ENCODE results near the gene MBNL1.

The MBNL1 gene

DNA sequence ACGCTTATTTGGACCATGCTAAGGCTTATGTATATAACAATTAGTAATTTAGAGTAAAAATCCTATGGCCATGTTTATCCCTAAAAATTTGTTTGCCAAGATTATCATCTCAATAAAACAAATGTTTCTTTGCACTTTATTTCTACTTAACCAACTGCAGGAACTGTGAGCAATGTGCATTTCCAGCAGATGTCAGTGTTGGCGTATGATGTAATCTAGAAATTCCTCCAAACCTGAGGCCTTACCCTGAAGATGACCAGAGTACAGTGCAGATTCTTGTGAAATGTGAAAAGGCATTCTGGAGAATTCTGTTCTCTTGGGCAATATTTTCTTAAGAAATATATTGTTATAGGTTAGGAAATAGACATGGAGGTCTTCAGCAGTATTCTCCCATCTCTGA lies 205.9 kb downstream of the MBNL1 start:
- Histone ChIP-seq H3K27ac (ENCODE audit: low read depth, low read length) (no peak overlapping the region), H3K4me3 (ENCODE audit: low read depth in 1 of 2, low read length in 2 of 2) (no peak overlapping the region), H3K9ac (ENCODE audit: low read depth in 1 of 2, low read length in 2 of 2) (no peak overlapping the region), H3K27me3 (ENCODE audit: control insufficient read depth in 1 of 2, insufficient read depth in 2 of 2, low read length in 2 of 2) (no peaks in the 10 kb centered on the region), H3K9me3 (ENCODE audit: control insufficient read depth in 1 of 2, low read length in 2 of 2) (peaks cover 3 to 8% of the 10 kb centered on the region in 2 donors), H3K36me3 (ENCODE audit: control insufficient read depth in 1 of 2, insufficient read depth in 2 of 2, low read length in 2 of 2) (no peaks in the 10 kb centered on the region), H3K4me1 (ENCODE audit: control insufficient read depth in 1 of 2, insufficient read depth in 2 of 2, low read length in 2 of 2) (no peaks in the 10 kb centered on the region)

DNA sequence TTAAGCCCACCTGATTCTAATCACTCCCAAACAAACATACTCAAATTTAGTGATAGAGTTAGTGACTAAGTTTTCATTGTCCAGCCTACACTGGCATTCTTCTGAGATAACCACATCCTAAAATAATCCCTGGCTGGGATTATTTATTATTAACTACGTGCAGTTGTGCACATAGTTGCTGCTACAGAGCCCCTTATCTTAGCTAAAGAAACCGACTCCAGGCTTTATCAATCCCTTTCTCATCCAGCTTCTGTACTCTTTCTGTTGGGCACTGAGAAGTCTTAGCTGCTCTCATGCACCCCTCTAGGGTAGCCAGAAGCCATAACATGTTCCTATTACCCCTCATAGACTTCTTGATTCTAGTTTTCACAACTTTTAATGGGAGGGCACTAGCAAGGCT lies 208.7 kb downstream of the MBNL1 start:
- H3K4me1 ChIP-seq (ENCODE audit: control insufficient read depth in 1 of 2, insufficient read depth in 2 of 2, low read length in 2 of 2) = no peaks in the 10 kb centered on the region
- H3K4me3 ChIP-seq (ENCODE audit: low read depth in 1 of 2, low read length in 2 of 2) = no peak overlapping the region
- no peak overlapping the region for H3K27ac ChIP-seq (ENCODE audit: low read depth, low read length)
- no peaks in the 10 kb centered on the region for H3K36me3 ChIP-seq (ENCODE audit: control insufficient read depth in 1 of 2, insufficient read depth in 2 of 2, low read length in 2 of 2)
- H3K27me3 ChIP-seq (ENCODE audit: control insufficient read depth in 1 of 2, insufficient read depth in 2 of 2, low read length in 2 of 2) = no peaks in the 10 kb centered on the region
- no peak overlapping the region for H3K9ac ChIP-seq (ENCODE audit: low read depth in 1 of 2, low read length in 2 of 2)
- peaks cover 3 to 8% of the 10 kb centered on the region in 2 donors for H3K9me3 ChIP-seq (ENCODE audit: control insufficient read depth in 1 of 2, low read length in 2 of 2)

DNA sequence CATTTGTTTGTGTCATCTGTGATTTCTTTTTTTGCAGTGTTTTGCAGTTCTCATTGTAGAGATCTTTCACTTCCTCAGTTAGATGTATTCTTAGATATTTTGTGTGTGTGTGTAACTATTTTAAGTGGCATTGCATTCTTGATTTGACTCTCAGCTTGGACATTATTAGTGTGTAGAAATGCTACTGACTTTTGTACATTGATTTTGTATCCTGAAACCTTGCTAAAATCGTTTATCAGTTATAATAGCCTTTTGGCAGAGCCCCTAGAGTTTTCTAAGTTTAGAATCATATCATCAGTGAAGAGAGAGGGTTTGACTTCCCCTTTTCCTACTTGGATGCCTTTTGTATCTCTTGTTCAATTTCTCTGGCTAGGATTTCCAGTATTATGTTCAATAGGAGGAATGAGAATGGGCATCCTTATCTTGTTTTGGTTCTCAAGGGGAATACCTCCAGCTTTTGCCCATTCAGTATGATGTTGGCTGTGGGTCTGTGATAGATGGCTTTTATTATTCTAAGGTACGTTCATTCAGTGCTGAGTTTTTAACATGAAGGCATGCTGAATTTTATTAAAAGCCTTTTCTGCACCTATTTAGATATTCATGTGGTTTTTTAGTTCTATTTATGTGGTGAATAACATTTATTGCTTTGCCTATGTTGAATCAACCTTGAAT lies 211.7 kb downstream of the MBNL1 start:
- Histone ChIP-seq H3K9me3 (ENCODE audit: control insufficient read depth in 1 of 2, low read length in 2 of 2) (peaks cover 1 to 6% of the 10 kb centered on the region in 2 donors), H3K9ac (ENCODE audit: low read depth in 1 of 2, low read length in 2 of 2) (no peak overlapping the region), H3K4me1 (ENCODE audit: control insufficient read depth in 1 of 2, insufficient read depth in 2 of 2, low read length in 2 of 2) (no peaks in the 10 kb centered on the region), H3K27ac (ENCODE audit: low read depth, low read length) (no peak overlapping the region), H3K27me3 (ENCODE audit: control insufficient read depth in 1 of 2, insufficient read depth in 2 of 2, low read length in 2 of 2) (no peaks in the 10 kb centered on the region), H3K4me3 (ENCODE audit: low read depth in 1 of 2, low read length in 2 of 2) (no peak overlapping the region), H3K36me3 (ENCODE audit: control insufficient read depth in 1 of 2, insufficient read depth in 2 of 2, low read length in 2 of 2) (no peaks in the 10 kb centered on the region)

DNA sequence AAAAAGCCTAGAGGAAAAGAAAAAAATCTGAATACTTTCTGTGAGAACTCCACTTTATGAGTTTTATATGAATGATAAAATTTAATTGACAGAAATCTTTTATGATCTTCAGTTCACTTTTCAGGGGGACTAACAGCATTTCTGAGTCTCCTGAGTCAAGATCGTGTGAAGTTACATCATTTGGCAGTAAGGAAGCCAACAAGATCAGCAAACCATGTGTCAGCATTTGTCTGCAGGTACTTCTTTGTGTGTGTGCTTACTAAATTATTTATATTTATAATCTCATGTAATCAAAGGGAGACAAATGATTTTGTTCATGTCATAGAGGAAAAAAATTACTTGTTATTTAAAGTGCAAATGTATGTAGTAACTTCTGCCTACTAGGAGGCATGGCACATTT lies 217.6 kb downstream of the MBNL1 start:
- H3K9me3 ChIP-seq (ENCODE audit: control insufficient read depth in 1 of 2, low read length in 2 of 2) = no peaks in the 10 kb centered on the region
- H3K27me3 ChIP-seq (ENCODE audit: control insufficient read depth in 1 of 2, insufficient read depth in 2 of 2, low read length in 2 of 2) = no peaks in the 10 kb centered on the region
- no peak overlapping the region for H3K9ac ChIP-seq (ENCODE audit: low read depth in 1 of 2, low read length in 2 of 2)
- no peak overlapping the region for H3K4me3 ChIP-seq (ENCODE audit: low read depth in 1 of 2, low read length in 2 of 2)
- H3K4me1 ChIP-seq (ENCODE audit: control insufficient read depth in 1 of 2, insufficient read depth in 2 of 2, low read length in 2 of 2) = no peaks in the 10 kb centered on the region
- H3K36me3 ChIP-seq (ENCODE audit: control insufficient read depth in 1 of 2, insufficient read depth in 2 of 2, low read length in 2 of 2) = no peaks in the 10 kb centered on the region
- no peak overlapping the region for H3K27ac ChIP-seq (ENCODE audit: low read depth, low read length)

DNA sequence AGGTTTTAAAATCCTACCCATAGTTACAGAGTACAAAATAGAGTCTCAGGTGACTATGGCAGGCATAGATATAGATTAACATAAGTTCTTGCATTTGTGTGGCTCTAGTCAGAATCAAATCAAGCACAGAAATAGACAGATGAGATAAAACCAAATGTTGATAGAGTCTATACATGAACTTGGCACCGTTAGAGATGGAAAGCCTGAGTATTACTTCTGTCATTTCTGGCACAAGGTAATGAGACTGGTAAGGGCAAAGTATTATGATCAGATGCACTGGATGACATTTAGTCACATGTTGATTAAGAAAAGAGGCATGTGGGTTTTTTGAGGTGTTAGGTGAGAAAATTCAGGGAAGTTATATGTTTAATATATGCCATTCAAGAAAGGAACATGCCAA lies 219.7 kb downstream of the MBNL1 start:
- H3K4me3 ChIP-seq (ENCODE audit: low read depth in 1 of 2, low read length in 2 of 2) = no peak overlapping the region
- H3K36me3 ChIP-seq (ENCODE audit: control insufficient read depth in 1 of 2, insufficient read depth in 2 of 2, low read length in 2 of 2) = no peaks in the 10 kb centered on the region
- no peaks in the 10 kb centered on the region for H3K27me3 ChIP-seq (ENCODE audit: control insufficient read depth in 1 of 2, insufficient read depth in 2 of 2, low read length in 2 of 2)
- no peaks in the 10 kb centered on the region for H3K4me1 ChIP-seq (ENCODE audit: control insufficient read depth in 1 of 2, insufficient read depth in 2 of 2, low read length in 2 of 2)
- H3K9ac ChIP-seq (ENCODE audit: low read depth in 1 of 2, low read length in 2 of 2) = no peak overlapping the region
- H3K9me3 ChIP-seq (ENCODE audit: control insufficient read depth in 1 of 2, low read length in 2 of 2) = no peaks in the 10 kb centered on the region
- no peak overlapping the region for H3K27ac ChIP-seq (ENCODE audit: low read depth, low read length)

DNA sequence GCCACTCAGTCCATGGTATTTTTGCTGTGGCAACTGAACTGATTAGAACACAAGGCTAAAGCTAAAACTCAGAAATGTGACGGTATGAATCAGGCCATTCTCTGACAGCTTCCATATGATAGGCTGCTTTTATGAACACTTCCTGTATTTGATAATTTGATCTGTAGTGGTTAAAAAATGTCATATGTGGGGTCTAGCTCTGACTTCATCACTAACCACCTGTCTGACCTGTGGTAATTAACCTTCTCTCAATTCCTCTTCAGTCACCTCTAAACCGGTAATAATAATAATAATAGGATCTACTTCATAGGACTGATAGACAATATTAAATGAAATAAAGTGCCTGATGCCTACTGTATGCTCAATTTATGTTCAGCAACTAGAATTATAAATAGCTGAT lies 223.2 kb downstream of the MBNL1 start:
- H3K27ac ChIP-seq (ENCODE audit: low read depth, low read length) = no peak overlapping the region
- H3K9me3 ChIP-seq (ENCODE audit: control insufficient read depth in 1 of 2, low read length in 2 of 2) = no peaks in the 10 kb centered on the region
- H3K4me1 ChIP-seq (ENCODE audit: control insufficient read depth in 1 of 2, insufficient read depth in 2 of 2, low read length in 2 of 2) = no peaks in the 10 kb centered on the region
- no peaks in the 10 kb centered on the region for H3K27me3 ChIP-seq (ENCODE audit: control insufficient read depth in 1 of 2, insufficient read depth in 2 of 2, low read length in 2 of 2)
- no peak overlapping the region for H3K9ac ChIP-seq (ENCODE audit: low read depth in 1 of 2, low read length in 2 of 2)
- no peak overlapping the region for H3K4me3 ChIP-seq (ENCODE audit: low read depth in 1 of 2, low read length in 2 of 2)
- no peaks in the 10 kb centered on the region for H3K36me3 ChIP-seq (ENCODE audit: control insufficient read depth in 1 of 2, insufficient read depth in 2 of 2, low read length in 2 of 2)

DNA sequence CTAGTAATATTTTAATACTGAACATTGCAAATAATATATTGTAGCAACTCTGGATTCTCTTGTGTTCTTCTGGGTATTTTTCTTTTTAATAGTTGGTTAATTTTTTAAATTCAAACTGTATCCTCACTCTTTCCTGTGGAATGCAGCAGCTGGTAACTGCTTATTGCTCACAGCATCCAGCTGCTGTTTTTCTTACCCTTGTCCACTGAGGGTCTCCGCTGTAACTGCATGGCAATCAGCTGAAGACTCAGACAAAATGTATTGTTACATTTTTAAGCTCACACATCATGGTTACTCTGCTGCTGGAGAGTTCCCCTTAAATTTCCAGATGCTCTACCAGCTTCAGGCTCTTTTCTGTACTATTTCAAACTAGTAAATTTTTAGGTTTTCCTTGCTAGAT lies 227.6 kb downstream of the MBNL1 start:
- H3K9me3 ChIP-seq (ENCODE audit: control insufficient read depth in 1 of 2, low read length in 2 of 2) = no peaks in the 10 kb centered on the region
- no peaks in the 10 kb centered on the region for H3K27me3 ChIP-seq (ENCODE audit: control insufficient read depth in 1 of 2, insufficient read depth in 2 of 2, low read length in 2 of 2)
- H3K27ac ChIP-seq (ENCODE audit: low read depth, low read length) = no peak overlapping the region
- no peaks in the 10 kb centered on the region for H3K4me1 ChIP-seq (ENCODE audit: control insufficient read depth in 1 of 2, insufficient read depth in 2 of 2, low read length in 2 of 2)
- H3K9ac ChIP-seq (ENCODE audit: low read depth in 1 of 2, low read length in 2 of 2) = no peak overlapping the region
- H3K4me3 ChIP-seq (ENCODE audit: low read depth in 1 of 2, low read length in 2 of 2) = no peak overlapping the region
- no peaks in the 10 kb centered on the region for H3K36me3 ChIP-seq (ENCODE audit: control insufficient read depth in 1 of 2, insufficient read depth in 2 of 2, low read length in 2 of 2)

DNA sequence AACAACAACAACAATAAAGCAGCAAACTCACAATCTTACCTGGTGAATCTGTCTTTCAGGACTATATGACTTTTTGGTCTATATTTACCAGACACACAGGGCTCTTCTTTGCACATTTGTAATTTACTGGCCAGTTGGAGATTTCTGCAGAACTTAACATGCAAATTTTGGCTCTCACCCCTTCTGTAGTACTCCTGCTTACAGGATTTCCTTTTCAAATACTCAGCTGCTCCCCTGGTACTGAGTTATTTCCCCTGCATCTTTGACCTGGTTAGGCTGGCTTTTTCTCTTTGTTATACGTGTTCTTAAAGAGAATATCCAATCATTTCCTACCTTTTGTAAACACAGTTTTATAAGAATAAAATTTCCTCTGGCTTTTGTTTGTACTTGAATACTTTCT lies 228.0 kb downstream of the MBNL1 start:
- H3K9me3 ChIP-seq (ENCODE audit: control insufficient read depth in 1 of 2, low read length in 2 of 2) = no peaks in the 10 kb centered on the region
- H3K4me3 ChIP-seq (ENCODE audit: low read depth in 1 of 2, low read length in 2 of 2) = no peak overlapping the region

DNA sequence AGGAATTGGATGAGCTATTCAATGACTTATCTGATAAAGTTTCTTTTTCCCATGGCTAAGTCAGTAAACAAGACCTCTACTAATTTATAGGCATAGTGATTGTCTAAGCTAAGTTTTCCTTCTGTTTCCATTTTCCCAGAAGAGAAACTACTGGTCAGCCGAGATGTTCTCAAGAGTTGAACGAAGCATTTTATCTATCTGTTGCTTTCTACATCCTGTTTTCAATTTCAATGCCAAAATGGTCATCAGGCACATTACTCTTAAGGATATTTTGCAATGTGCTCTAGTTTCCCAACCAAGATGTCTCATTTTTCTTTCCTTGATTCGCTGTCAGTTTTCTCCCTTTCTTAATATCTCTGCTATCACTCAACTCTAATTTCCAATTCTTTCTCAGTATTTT lies 228.7 kb downstream of the MBNL1 start:
- no peaks in the 10 kb centered on the region for H3K4me1 ChIP-seq (ENCODE audit: control insufficient read depth in 1 of 2, insufficient read depth in 2 of 2, low read length in 2 of 2)
- no peaks in the 10 kb centered on the region for H3K9me3 ChIP-seq (ENCODE audit: control insufficient read depth in 1 of 2, low read length in 2 of 2)
- no peaks in the 10 kb centered on the region for H3K27me3 ChIP-seq (ENCODE audit: control insufficient read depth in 1 of 2, insufficient read depth in 2 of 2, low read length in 2 of 2)
- H3K4me3 ChIP-seq (ENCODE audit: low read depth in 1 of 2, low read length in 2 of 2) = no peak overlapping the region
- H3K9ac ChIP-seq (ENCODE audit: low read depth in 1 of 2, low read length in 2 of 2) = no peak overlapping the region
- H3K27ac ChIP-seq (ENCODE audit: low read depth, low read length) = no peak overlapping the region
- no peaks in the 10 kb centered on the region for H3K36me3 ChIP-seq (ENCODE audit: control insufficient read depth in 1 of 2, insufficient read depth in 2 of 2, low read length in 2 of 2)

More for the DNA sequence above, 228.0 kb downstream of the MBNL1 start:
- Histone ChIP-seq H3K36me3 (ENCODE audit: control insufficient read depth in 1 of 2, insufficient read depth in 2 of 2, low read length in 2 of 2) (no peaks in the 10 kb centered on the region), H3K9ac (ENCODE audit: low read depth in 1 of 2, low read length in 2 of 2) (no peak overlapping the region), H3K27me3 (ENCODE audit: control insufficient read depth in 1 of 2, insufficient read depth in 2 of 2, low read length in 2 of 2) (no peaks in the 10 kb centered on the region), H3K4me1 (ENCODE audit: control insufficient read depth in 1 of 2, insufficient read depth in 2 of 2, low read length in 2 of 2) (no peaks in the 10 kb centered on the region), H3K27ac (ENCODE audit: low read depth, low read length) (no peak overlapping the region)

DNA sequence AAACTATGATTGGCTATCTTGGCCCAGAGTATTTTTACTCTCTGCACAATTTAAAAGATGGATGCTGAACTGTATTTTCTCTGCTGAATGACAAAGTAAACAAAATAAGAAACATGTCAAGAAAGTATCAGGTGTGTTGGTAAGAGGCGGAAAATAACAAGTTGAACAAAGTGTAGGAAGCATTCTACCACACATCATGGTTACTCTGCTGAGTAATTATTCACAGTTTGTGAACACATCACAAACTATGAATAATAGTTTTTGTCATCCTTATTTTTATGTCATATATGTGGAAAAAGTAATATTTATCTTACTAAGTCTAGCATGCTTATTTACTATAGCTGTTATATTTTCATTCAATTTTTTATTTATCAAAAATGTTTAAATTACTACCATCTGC lies 229.2 kb downstream of the MBNL1 start:
- no peak overlapping the region for H3K4me3 ChIP-seq (ENCODE audit: low read depth in 1 of 2, low read length in 2 of 2)
- H3K9ac ChIP-seq (ENCODE audit: low read depth in 1 of 2, low read length in 2 of 2) = no peak overlapping the region
- H3K27me3 ChIP-seq (ENCODE audit: control insufficient read depth in 1 of 2, insufficient read depth in 2 of 2, low read length in 2 of 2) = no peaks in the 10 kb centered on the region
- no peaks in the 10 kb centered on the region for H3K4me1 ChIP-seq (ENCODE audit: control insufficient read depth in 1 of 2, insufficient read depth in 2 of 2, low read length in 2 of 2)
- H3K9me3 ChIP-seq (ENCODE audit: control insufficient read depth in 1 of 2, low read length in 2 of 2) = no peaks in the 10 kb centered on the region
- no peaks in the 10 kb centered on the region for H3K36me3 ChIP-seq (ENCODE audit: control insufficient read depth in 1 of 2, insufficient read depth in 2 of 2, low read length in 2 of 2)
- H3K27ac ChIP-seq (ENCODE audit: low read depth, low read length) = no peak overlapping the region
